GOT3 (cell line): ENCODE measurements around the gene SERINC2.
A peak's percentile ranks its signal among the peaks of the same experiment; 100 is the strongest.
"Not testable (repeated sequence)": the region's sequence is repeated elsewhere in the genome, so short reads cannot be mapped to it uniquely, and the experiment has no call there.

Experiments
- DNase-seq: peaks from one replicate; lab custom pipeline; 2025; ENCODE audit warnings: mixed read lengths; lab: John Stamatoyannopoulos, UW

The SERINC2 gene

DNA sequence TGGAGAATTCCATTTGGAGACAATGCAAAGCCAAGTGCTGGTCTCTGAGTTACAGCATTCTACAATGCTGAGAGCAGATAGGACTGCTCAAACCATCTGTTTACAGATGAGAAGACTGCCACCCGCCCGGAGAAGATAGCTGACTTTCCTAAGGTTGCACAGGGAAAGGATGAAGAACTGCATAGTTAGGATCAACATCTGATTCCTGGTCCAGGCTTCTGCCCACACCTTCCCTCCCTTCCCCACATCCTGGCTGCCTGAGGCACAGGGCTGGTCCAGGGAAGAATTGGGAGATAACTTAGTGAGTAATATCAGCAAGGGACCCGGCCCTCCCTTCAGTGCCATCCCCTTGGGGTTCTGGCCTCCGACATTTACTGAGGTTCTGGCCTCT lies 2.0 kb downstream of the SERINC2 start:
- no peak for DNase-seq

DNA sequence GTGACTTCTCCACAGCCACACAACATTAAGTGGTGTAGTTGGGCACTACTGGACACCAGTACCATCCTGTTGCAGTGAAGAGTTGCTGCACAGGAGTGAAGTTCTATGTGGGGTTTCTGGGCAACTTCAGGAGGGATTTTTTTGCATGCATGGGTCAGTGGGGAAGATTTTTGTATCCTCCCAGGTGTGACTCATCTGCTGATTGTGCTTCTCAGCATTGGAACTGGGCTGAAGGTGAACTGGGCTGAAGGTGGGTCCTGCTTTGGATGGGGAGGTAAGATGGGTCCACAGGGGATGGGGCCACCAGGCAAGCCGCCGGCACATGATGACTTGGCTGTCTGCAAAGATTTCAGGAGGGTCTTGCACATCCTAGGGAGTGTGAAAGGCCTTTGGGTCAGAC lies 2.6 kb downstream of the SERINC2 start:
- DNase-seq, result no peak

DNA sequence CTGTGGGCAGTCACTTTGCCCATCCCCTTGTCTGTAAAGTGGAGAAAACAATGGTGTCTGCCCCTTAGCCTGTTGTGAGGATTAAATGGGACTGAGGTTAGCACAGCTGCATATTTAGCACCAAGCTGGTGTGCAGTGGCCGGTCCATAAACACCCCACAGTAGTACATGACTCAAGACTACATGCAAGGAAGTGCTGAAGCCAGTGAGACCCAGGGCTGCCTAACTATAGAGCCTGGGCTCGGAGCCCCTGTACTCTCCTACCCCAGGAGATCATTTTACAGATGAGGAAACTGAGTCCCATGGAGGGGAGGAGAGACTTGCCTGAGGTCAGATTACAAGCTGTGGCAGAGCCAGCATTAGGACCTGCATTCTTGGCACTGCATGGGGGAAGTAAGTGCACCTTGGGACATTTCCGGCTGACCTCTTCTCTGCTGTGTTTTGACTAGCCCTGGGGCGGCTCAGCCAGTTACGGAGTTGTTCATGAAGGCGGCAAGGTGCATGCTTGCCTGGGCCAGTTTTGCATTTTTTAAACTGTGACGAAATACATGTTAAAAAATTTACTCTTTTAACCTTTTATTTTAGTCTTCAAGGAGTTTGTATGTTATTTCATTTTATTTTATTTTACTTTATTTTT lies 3.2 kb downstream of the SERINC2 start:
- no peak for DNase-seq

DNA sequence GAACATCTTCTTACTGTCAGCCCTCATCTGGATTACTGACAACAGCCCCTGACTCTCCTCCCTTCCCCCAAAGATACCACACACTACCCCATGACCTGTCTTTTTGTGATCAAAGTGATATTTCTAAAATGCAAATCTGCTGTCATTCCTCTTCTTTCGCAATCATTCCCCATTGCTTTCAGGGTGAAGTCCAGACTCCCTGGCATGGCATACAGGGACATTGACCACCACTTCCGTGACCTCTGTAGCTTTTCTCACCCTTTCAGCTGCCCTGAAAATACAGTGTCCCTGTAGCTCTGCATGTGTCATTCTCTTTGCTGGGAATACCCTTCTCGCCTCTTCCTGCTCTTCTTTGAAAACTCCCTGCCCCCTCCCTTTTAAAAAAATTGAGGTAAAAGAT lies 4.1 kb downstream of the SERINC2 start:
- DNase-seq, result no peak

DNA sequence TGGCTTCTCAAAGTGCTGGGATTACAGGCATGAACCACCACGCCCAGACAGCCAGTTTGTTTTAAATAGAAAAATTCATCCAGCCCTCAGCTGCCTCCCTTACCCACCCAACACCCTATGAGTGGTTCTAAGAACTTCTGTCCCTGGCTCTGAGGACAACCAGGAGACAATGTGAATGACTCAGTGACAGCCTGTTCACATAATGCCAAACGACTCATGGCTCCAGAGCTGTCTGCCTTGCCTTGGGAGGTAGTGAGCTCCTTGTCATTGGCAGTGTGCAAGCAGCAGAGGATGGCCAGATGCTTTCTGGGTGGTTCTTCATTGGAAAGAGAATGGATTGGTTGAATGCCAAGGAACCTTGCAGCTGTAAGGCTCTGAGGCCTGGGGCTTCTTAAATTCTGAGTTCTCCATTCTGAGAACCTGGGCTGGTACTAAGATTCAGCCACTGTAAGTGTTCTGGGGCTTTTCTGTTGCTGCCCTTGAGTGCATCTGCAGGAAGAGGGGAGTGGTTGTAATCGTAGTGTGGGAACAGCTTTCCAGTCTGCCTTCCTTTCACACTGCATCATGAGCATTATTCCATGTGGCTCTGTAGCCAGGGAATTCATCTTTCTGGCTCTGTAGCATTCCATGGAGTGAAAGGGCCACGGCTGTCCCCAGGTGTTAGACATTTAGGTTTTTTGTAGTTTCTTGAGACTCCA lies 5.8 kb downstream of the SERINC2 start:
- no peak for DNase-seq

DNA sequence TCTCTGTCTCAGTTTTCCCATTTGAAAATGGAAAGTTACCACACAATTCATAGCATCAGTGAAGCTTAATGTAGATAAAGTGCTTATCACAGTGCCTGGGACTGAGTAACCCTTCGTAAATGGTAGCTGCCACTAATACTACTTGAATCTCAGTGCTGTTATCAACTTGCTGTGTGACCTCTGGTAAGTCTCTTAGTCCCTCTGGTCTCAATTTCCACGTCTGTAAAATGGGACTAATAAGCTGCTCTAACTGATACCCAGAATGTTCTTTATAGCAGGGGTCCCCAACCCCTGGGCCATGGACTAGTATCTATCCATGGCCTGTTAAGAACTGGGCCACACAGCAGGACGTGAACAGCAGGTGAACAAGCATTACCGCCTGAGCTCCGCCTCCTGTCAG lies 7.7 kb downstream of the SERINC2 start:
- no peak for DNase-seq

DNA sequence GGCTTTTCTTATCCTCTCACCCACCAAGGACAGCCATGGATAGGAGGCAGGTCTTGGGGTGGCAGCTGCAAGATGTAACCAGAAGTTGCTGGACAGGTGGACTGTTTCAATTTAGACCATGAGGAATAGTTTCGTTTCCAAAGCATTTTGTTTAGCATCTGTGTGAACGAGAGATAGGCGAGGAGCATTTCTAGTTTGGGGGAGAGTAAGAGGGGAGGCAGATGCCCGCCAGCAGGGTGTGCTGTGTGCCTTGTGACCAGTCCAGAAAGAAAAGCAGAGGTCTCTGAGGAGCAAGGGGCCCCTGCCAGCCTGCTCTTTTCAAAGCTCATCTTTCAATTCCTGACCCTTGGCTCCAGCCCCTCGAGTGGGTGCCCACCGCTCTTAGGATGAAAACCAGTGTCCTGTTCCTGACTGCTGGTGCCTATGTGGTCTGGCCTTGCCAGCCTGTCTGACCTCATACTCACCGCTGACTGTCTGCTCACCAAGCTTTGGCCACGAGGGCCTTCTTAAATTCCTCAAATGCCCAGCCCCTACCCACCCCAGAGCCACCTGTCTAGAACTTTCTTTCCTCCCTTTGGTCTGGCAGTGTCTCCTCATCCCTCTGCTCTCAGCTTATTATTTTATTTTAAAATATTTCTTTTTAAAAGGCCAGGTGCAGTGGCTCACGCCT lies 8.5 kb downstream of the SERINC2 start:
- DNase-seq, result no peak

DNA sequence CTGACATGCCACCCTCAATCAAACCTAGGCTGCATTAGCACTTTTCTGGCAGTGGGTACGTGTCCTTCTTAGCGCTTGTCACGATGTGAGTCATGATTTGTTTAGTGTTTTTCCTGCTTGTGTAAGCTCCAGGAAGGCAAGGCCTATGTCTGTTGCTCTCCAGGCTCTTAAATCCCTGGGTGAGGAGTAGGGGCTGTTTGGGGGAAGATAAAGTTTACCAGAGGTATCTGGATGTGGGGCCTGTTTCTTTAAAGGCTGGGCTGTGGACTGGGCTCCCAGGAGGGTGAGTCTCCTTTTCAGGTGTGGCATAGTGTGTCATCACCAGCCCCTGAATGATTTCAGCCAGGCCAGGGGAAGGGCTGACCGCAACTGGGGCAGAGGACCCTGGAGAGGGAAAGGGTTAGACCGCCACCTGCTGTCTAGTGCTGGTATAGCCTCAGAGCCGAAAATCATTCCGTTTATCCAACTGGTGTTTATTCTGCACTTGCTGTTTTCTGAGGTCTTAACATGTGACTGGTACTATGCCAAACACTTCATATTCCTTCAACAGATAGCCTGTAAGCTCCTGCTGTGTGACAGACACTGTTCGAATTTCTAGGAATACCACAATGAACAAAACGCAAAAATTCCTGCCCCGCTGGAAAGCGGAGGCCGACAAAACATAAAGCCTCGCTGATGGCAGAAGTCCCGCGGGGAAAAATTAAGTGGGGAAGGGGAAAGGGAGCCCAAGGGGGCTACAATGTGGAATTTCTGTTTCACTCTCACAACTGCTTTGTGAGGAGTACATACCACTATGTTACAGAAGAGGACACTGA lies 9.7 kb downstream of the SERINC2 start:
- DNase-seq, result peak; percentile 53

DNA sequence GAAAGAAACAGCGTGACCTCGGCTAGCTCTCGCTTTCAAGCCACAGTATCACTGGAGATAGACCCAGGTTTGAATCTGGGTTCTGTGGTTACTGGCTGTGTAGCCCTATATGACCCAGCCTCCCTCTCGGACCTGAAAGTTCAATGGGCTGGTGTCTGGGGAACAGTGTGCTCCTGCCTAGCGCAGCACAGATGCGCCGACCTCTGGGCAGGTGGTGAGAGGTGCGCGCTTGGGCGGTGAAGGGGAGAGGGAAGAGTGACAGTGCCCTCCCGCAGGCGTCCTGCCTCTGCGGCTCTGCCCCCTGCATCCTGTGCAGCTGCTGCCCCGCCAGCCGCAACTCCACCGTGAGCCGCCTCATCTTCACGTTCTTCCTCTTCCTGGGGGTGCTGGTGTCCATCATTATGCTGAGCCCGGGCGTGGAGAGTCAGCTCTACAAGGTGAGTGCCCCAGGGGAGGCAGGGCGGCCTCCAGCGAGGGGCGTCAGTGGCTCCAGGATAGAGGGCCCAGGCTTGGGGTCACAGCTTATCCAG lies 10.5 kb downstream of the SERINC2 start:
- DNase-seq, result no peak

DNA sequence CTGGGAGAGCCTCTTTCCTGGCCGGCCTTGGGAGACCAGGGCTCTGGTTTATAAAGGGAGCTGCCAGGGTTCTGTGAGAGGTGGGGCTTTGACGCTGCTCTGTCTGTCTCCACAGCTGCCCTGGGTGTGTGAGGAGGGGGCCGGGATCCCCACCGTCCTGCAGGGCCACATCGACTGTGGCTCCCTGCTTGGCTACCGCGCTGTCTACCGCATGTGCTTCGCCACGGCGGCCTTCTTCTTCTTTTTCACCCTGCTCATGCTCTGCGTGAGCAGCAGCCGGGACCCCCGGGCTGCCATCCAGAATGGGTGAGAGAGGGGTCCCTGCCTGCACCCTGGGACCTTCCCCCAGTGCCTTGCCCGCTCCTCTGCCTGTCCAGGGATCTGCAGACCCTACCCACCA lies 11.6 kb downstream of the SERINC2 start:
- DNase-seq, result no peak

DNA sequence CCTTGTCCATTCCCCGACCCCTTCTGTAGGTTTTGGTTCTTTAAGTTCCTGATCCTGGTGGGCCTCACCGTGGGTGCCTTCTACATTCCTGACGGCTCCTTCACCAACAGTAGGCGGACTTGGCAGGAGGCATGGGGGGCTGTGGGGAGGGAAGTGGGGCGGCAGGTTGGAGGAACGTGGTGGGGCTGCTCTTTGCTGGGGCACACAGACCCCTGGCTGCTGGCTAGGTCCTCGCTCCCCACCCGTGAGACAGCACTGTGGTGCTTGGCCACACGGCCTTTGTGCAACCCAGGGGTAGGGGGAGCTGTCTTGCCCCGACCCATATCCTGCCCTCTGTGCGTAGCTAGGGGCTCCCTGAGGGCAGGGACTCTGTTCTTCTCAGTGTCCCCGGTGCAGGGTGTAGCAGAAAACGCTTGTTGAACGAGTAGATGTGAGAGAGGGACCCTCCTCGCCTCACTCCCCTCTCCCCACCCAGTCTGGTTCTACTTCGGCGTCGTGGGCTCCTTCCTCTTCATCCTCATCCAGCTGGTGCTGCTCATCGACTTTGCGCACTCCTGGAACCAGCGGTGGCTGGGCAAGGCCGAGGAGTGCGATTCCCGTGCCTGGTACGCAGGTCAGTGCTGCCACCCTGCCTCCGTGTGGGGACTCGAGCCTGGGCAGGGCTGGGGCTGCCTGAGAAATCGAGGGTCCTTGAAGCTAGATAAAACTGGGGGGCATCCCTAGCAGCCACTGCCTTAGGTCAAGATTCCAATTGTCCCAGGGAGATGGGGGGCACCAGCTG lies 12.5 kb downstream of the SERINC2 start:
- no peak for DNase-seq

DNA sequence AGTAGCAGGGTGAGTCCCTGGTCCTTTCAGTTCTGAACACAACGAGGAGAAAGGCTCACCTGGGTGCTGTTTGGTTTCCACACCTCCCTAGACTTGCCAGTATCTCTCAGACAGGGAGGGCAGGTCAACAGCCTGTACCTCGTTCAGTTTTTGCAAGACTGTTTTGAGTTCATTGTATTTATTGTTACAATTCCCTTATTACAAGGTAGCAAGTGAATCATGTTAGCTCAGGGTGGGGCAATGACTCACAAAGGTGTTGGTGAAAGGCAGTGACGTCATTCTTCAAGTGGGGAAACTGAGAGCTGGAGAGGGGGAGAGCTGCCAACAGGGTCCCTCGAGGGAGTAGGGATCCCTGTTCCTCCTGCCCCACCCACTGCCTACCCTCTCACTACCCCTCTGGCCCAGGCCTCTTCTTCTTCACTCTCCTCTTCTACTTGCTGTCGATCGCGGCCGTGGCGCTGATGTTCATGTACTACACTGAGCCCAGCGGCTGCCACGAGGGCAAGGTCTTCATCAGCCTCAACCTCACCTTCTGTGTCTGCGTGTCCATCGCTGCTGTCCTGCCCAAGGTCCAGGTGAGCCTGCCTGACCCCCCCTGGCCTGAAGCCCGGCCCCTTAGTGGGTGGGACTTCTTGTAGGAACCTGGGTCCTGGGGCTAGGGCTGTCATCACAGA lies 13.4 kb downstream of the SERINC2 start:
- DNase-seq, result no peak

DNA sequence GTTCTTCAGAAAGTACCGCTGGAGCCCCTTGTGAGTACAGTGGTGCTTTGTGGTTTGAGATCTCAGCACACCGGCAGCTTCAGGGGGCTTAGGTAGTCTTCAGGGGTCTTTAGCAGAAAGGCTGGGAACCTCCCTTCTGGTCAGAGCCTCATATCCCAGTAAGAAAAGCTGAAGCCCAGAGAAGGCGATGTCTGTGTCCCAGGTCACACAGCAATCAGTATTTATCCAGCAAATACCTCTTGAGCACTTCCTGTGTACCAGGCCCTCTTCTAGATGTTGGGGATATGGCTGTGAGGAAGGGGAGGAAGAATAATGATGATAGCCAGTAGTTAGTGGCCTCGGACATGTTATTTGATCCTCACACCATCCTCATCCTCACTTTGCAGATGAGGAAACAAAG lies 14.3 kb downstream of the SERINC2 start:
- DNase-seq, result no peak

DNA sequence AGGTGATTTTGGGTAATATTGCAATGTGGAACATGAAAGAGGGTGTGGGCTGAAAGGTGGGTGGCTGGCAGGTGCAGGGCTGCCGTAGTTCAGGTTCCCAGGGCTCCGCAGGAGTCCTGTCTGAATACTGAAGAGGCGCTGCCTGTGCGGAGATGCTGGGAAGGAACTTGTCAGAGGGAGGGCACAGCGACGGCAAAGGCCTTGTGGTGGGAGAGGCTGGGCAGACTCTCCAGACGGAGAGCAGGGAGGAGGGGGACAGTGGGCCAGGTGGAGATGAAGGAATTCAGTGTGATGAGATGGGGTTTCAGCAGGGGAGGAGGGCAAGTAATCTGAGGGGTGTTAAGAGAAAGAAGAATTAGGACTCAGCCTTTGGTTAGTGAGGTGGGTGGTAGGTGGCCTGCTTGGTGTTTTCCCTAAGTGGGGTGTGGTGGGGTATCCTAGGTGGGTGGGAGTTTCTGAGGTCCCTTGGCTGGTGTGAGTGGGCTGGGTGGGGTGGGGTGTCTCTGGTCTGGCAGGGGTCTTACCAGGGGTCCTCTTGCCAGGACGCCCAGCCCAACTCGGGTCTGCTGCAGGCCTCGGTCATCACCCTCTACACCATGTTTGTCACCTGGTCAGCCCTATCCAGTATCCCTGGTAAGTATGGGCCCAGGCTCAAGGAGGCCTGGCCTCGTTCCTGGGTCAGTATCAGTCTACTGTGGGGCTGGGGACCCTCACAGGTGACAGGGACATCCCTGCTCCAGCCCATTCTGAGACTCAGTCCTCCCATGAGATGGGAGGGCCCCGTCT lies 15.6 kb downstream of the SERINC2 start:
- no peak for DNase-seq

DNA sequence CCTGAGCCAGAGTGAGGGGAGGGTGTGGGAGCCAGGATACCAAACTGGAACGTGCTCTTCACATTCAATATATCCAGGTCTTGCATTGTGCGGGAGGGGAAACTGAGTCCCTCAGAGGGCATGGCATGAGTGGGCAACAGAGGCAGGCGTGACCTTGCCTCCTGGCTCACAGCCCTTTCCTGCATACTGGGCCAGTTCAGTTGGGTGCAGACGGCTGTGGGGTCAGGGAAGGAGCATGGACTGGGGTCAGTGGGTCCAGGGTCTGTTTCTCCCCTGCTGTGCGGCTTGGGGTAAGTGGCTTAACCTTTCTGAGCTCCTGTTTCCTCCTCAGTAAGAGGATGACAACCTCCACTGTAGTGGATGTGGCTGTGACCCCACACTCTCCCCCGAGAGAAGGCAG lies 16.6 kb downstream of the SERINC2 start:
- no peak for DNase-seq

DNA sequence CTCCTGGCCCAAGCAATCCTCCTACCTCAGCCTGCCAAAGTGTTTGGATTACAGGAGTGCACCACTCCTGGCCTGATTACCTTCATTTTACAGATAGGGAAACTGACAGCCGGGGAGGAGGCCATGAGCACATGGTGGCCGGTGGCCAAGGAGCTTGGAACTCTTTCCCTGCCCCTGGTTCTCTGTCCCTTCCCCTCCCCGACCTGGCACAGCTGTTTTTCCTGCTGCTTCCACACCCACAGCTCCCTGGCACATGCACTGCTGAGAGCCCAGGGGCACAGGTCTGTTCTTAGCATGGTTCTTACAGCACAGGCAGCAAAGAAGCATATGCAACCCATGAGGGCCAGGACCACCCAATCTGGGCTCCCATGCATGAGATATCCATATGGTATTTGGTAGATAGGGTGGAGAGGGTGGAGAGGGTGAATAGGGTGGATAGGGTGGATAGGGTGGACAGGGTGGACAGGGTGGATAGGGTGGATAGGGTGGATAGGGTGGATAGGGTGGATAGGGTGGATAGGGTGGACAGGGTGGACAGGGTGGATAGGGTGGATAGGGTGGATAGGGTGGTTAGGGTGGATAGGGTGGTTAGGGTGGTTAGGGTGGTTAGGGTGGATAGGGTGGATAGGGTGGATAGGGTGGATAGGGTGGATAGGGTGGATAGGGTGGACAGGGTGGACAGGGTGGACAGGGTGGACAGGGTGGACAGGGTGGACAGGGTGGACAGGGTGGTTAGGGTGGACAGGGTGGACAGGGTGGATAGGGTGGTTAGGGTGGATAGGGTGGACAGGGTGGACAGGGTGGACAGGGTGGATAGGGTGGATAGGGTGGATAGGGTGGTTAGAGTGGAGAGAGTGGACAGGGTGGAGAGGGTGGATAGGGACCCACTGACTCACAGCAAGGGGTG lies 18.6 kb downstream of the SERINC2 start:
- not testable (repeated sequence) for DNase-seq

DNA sequence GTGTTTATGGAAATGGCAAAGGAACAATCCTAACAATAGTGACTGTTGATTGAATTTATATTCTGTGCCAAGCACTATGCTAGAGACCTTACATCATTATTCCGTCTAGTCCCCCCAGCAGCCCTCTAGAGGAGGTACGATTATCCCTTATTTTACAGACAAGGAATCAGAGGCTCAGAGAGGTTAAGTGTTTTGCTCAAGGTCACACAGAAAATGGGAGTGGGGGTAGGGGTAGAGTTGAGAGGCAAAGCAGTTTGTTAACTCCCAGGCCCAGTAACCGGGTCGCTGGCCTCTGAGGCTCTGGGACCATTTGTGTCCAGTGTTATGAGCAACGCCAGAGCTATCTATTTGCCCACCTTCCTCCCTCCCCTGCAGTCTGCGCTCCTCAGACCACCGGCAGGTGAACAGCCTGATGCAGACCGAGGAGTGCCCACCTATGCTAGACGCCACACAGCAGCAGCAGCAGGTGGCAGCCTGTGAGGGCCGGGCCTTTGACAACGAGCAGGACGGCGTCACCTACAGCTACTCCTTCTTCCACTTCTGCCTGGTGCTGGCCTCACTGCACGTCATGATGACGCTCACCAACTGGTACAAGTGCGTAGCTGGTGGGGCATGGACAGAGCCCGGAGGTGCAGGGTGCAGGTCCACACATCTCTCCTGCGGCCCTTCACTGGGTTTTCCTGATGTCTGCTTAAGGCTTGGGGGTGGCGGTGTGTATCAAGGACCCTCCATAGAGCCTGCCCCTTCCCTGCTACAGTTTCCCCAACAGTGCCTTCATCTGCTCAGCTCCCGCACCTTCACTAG lies 19.8 kb downstream of the SERINC2 start:
- no peak for DNase-seq

DNA sequence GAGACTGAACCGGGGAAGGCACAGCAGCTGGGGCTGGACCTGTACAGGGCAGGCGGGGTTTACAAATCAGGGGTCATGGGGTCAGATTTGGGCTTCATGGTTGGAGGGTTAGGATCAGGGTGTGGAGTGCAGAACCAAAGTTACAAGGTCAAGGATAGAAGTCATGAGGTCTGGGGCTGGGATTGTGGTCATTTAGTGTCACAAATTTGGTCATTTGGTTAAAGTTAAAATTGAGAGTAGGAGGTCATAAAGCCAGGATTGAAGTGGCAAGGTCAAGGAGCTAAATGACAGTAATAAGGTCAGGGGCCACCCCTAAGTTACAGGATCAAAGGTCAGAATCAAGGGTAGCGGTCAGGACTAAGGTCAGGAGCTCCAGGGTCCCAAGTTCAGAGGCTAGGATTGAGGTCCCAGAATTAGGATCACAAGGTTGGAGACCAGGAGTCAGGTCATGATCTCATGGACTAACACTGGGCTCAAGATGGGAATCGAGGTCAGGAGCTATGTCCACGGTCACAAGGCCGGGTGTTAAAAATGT lies 20.4 kb downstream of the SERINC2 start:
- DNase-seq, result no peak
